Germinal center (tissue), 1 donor: ENCODE data around the gene BRCA2.
"Not testable (repeated sequence)": the region's sequence is repeated elsewhere in the genome, so short reads cannot be mapped to it uniquely, and the experiment has no call there.

Experiments
- DNase-seq: peaks from one replicate; pipeline ENCODE4 v3.0.0; 2012; ENCODE audit warnings: mixed read lengths, low spot score

The BRCA2 gene

GRCh38 chr13:32311188-32311897 is 4.0 kb upstream of the BRCA2 start:
- no peak for DNase-seq

- DNase-seq: peak; percentile 56
These were observed 754 bp upstream of the BRCA2 start for GRCh38 chr13:32314271-32315237.

GRCh38 chr13:32316028-32316339 is 676 bp downstream of the BRCA2 start:
- DNase-seq: no peak

- no peak for DNase-seq
These were observed 1.2 kb downstream of the BRCA2 start for GRCh38 chr13:32316501-32316900.

GRCh38 chr13:32317716-32318465 is 2.6 kb downstream of the BRCA2 start:
- DNase-seq: no peak

- no peak for DNase-seq
These were observed 5.2 kb downstream of the BRCA2 start for GRCh38 chr13:32320528-32320927.

- no peak for DNase-seq
These were observed 8.6 kb downstream of the BRCA2 start for GRCh38 chr13:32323912-32324311.

- DNase-seq: no peak
These were observed 15.1 kb downstream of the BRCA2 start for GRCh38 chr13:32330441-32330840.

- DNase-seq: no peak
These were observed 19.4 kb downstream of the BRCA2 start for GRCh38 chr13:32334671-32335070.

- no peak for DNase-seq
These were observed 25.6 kb downstream of the BRCA2 start for GRCh38 chr13:32340914-32341313.

- DNase-seq: no peak
These were observed 32.3 kb downstream of the BRCA2 start for GRCh38 chr13:32347651-32348050.

- DNase-seq: not testable (repeated sequence)
These were observed 35.6 kb downstream of the BRCA2 start for GRCh38 chr13:32350839-32351441.

GRCh38 chr13:32354040-32354439 is 38.7 kb downstream of the BRCA2 start:
- no peak for DNase-seq

- DNase-seq: not testable (repeated sequence)
These were observed 40.6 kb downstream of the BRCA2 start for GRCh38 chr13:32355935-32356334.

- no peak for DNase-seq
These were observed 47.3 kb downstream of the BRCA2 start for GRCh38 chr13:32362574-32362973.

GRCh38 chr13:32370805-32371204 is 55.5 kb downstream of the BRCA2 start:
- no peak for DNase-seq

GRCh38 chr13:32376642-32377415 is 61.5 kb downstream of the BRCA2 start:
- no peak for DNase-seq

- DNase-seq: no peak
These were observed 62.7 kb downstream of the BRCA2 start for GRCh38 chr13:32378012-32378411.

GRCh38 chr13:32381539-32381938 is 66.2 kb downstream of the BRCA2 start:
- DNase-seq: peak; percentile 4

- no peak for DNase-seq
These were observed 68.7 kb downstream of the BRCA2 start for GRCh38 chr13:32383836-32384618.

- DNase-seq: no peak
These were observed 69.4 kb downstream of the BRCA2 start for GRCh38 chr13:32384702-32385101.
